ENCODE results near the gene MAP2K3. TPM values are rescaled to one million over a fixed set of nuclear protein-coding genes. Genes with fewer than 3 reads are reported as not detected.

MAP2K3 gene
- total RNA-seq, 1 experiment from 2014 or later = 98.1 TPM

GRCh38 chr17:21242780-21243515, 41.6 kb upstream of the MAP2K3 start:
- H3F3A ChIP-seq (ENCODE audit: insufficient read depth, low read depth) = no peaks in the 10 kb centered on the region

GRCh38 chr17:21243516-21244303, 40.8 kb upstream of the MAP2K3 start:
- Histone ChIP-seq H3K27ac (no peak overlapping the region), H3K9me2 (ENCODE audit: insufficient read depth) (no peaks in the 10 kb centered on the region), H3K4me1 (replicated peaks; ENCODE audit: insufficient read depth) (no peaks in the 10 kb centered on the region), H4K20me1 (ENCODE audit: insufficient read depth) (no peaks in the 10 kb centered on the region), H3K79me2 (ENCODE audit: low read depth) (no peaks in the 10 kb centered on the region), H3K4me2 (no peak overlapping the region), H2AFZ (no peak overlapping the region), H3K36me3 (ENCODE audit: low read depth) (no peaks in the 10 kb centered on the region), H3F3A (ENCODE audit: insufficient read depth, low read depth) (no peaks in the 10 kb centered on the region), H3K9me3 (ENCODE audit: insufficient read depth, low read depth) (no peaks in the 10 kb centered on the region), H3K4me3 (no peak overlapping the region), H3K27me3 (ENCODE audit: insufficient read depth, low read depth) (no peaks in the 10 kb centered on the region)
- no peak for DNase-seq
- no TSS peak for BruUV-seq (replicated peaks)
- CTCF ChIA-PET = no interaction called here
- intact Hi-C loops (cut with micrococcal nuclease; ENCODE audit: unreplicated experiment) = no loop called here
- no peak for TF ChIP-seq CTCF (conservative IDR thresholded peaks at IDR 0.05)
- POLR2A ChIA-PET (ENCODE audit: unreplicated experiment) = no interaction called here

More at GRCh38 chr17:21242780-21243515, 41.6 kb upstream of the MAP2K3 start:
- H3K4me2 ChIP-seq = no peak overlapping the region
- H2AFZ ChIP-seq = no peak overlapping the region
- H3K9me2 ChIP-seq (ENCODE audit: insufficient read depth) = no peaks in the 10 kb centered on the region
- no peaks in the 10 kb centered on the region for H4K20me1 ChIP-seq (ENCODE audit: insufficient read depth)
- H3K4me1 ChIP-seq (replicated peaks; ENCODE audit: insufficient read depth) = no peaks in the 10 kb centered on the region
- H3K79me2 ChIP-seq (ENCODE audit: low read depth) = no peaks in the 10 kb centered on the region
- no peak overlapping the region for H3K4me3 ChIP-seq
- DNase-seq = no peak
- TF ChIP-seq EZH2 (IDR thresholded peaks at IDR 0.05; ENCODE audit: low read depth) (no peak), CTCF (conservative IDR thresholded peaks at IDR 0.05) (no peak)
- H3K27ac ChIP-seq = no peak overlapping the region
- H3K27me3 ChIP-seq (ENCODE audit: insufficient read depth, low read depth) = no peaks in the 10 kb centered on the region
- intact Hi-C loops (cut with micrococcal nuclease; ENCODE audit: unreplicated experiment) = no loop called here
- no peaks in the 10 kb centered on the region for H3K36me3 ChIP-seq (ENCODE audit: low read depth)
- ChIA-PET POLR2A (ENCODE audit: unreplicated experiment) (no interaction called here), CTCF (no interaction called here)
- BruUV-seq (replicated peaks) = no TSS peak
- H3K9me3 ChIP-seq (ENCODE audit: insufficient read depth, low read depth) = no peaks in the 10 kb centered on the region

GRCh38 chr17:21245639-21246084, 38.8 kb upstream of the MAP2K3 start:
- no peaks in the 10 kb centered on the region for H3K9me2 ChIP-seq (ENCODE audit: insufficient read depth)
- H3K79me2 ChIP-seq (ENCODE audit: low read depth) = no peaks in the 10 kb centered on the region
- BruUV-seq (replicated peaks) = no TSS peak
- no peak overlapping the region for H2AFZ ChIP-seq
- H3K27me3 ChIP-seq (ENCODE audit: insufficient read depth, low read depth) = no peaks in the 10 kb centered on the region
- no peak overlapping the region for H3K4me2 ChIP-seq
- H3K4me1 ChIP-seq (replicated peaks; ENCODE audit: insufficient read depth) = no peaks in the 10 kb centered on the region
- ChIA-PET CTCF (interaction anchor here (0.8 kb wide), 1 partner anchor 269 kb away, joined by 3 read pairs; no protein-coding TSS in a partner anchor), POLR2A (ENCODE audit: unreplicated experiment) (no interaction called here)
- no peaks in the 10 kb centered on the region for H3F3A ChIP-seq (ENCODE audit: insufficient read depth, low read depth)
- H4K20me1 ChIP-seq (ENCODE audit: insufficient read depth) = no peaks in the 10 kb centered on the region
- no peak for DNase-seq
- no peak overlapping the region for H3K27ac ChIP-seq
- no peaks in the 10 kb centered on the region for H3K36me3 ChIP-seq (ENCODE audit: low read depth)
- no peaks in the 10 kb centered on the region for H3K9me3 ChIP-seq (ENCODE audit: insufficient read depth, low read depth)
- TF ChIP-seq CTCF (conservative IDR thresholded peaks at IDR 0.05) (no peak), EZH2 (IDR thresholded peaks at IDR 0.05; ENCODE audit: low read depth) (no peak)
- H3K4me3 ChIP-seq = no peak overlapping the region
- intact Hi-C loops (cut with micrococcal nuclease; ENCODE audit: unreplicated experiment) = no loop called here

Measured in PC-9 (cell line).